IMR-90 (cell line): Measurements from ENCODE around the gene CBX5. TPM values are rescaled to one million over a fixed set of nuclear protein-coding genes. Genes with fewer than 3 reads are reported as not detected.

Source experiments
- ATAC-seq: fragments of 200-7000 bp; cut with Tn5 transposase; 2 replicates; pipeline ENCODE4 v1.9.1; 2020; ENCODE audit warnings: low read depth, mild to moderate bottlenecking, moderate library complexity
- BruUV-seq: library from RNA; stranded (reverse); fragments of 400-500 nt; replicated peaks from 2 replicates; lab custom pipeline; 2021; lab: Mats Ljungman, UMichigan
- CTCF ChIA-PET: fragments of 300-600 bp; formaldehyde crosslinking; extraction: SDS; loops from one replicate; lab custom pipeline; 2021; ENCODE audit warnings: antibody characterized with exemption; lab: Yijun Ruan, JAX
- POLR2A ChIA-PET: fragments of 300-600 bp; sonication (Branson Sonifier 250); formaldehyde crosslinking; loops from one replicate; lab custom pipeline; 2022; ENCODE audit warnings: antibody characterized with exemption; ENCODE audit not compliant: unreplicated experiment; lab: Charles Lee
- DNase-seq: peaks from one replicate; pipeline ENCODE4 v3.0.0; 2013
- H2AFZ ChIP-seq: replicated peaks from 2 replicates; pipeline ENCODE3; 2013; ENCODE audit warnings: low read length, mild to moderate bottlenecking; ENCODE audit not compliant: poor library complexity
- H2AK5ac ChIP-seq: 2 replicates; pipeline ENCODE4 v1.6.1; 2013; ENCODE audit warnings: low read depth, low read length, inconsistent platforms
- H2AK9ac ChIP-seq: replicated peaks from 2 replicates; pipeline ENCODE3; 2013; ENCODE audit warnings: mild to moderate bottlenecking, low read depth, low read length, moderate library complexity; ENCODE audit not compliant: poor library complexity
- H2BK120ac ChIP-seq: 2 replicates; pipeline ENCODE4 v1.6.1; 2013; ENCODE audit warnings: low read depth, low read length, inconsistent platforms
- H2BK15ac ChIP-seq: 3 replicates; pipeline ENCODE4 v1.6.1; 2013; ENCODE audit warnings: low read depth, low read length, inconsistent platforms
- H2BK20ac ChIP-seq: 2 replicates; pipeline ENCODE4 v1.6.1; 2013; ENCODE audit warnings: low read depth, mild to moderate bottlenecking, inconsistent platforms, low read length, moderate library complexity
- H2BK5ac ChIP-seq: 2 replicates; pipeline ENCODE4 v1.6.1; 2013; ENCODE audit warnings: mild to moderate bottlenecking, low read depth, low read length, inconsistent platforms; ENCODE audit not compliant: poor library complexity, severe bottlenecking
- H3K14ac ChIP-seq: replicated peaks from 2 replicates; pipeline ENCODE4 v1.6.1; 2013; ENCODE audit warnings: low read depth, low read length, inconsistent platforms
- H3K18ac ChIP-seq: 2 replicates; pipeline ENCODE4 v1.6.1; 2013; ENCODE audit warnings: low read depth, low read length, control low read depth
- H3K23ac ChIP-seq: 2 replicates; pipeline ENCODE4 v1.6.1; 2013; ENCODE audit warnings: low read depth, low read length, inconsistent platforms
- H3K27ac ChIP-seq: 2 replicates; pipeline ENCODE4 v1.5.1; 2013; ENCODE audit warnings: mild to moderate bottlenecking, control low read depth, low read length; ENCODE audit not compliant: insufficient read depth
- H3K27me3 ChIP-seq: 2 replicates; pipeline ENCODE4 v1.6.1; 2013; ENCODE audit warnings: low read length; ENCODE audit not compliant: control insufficient read depth, insufficient read depth
- H3K36me3 ChIP-seq: 2 replicates; pipeline ENCODE4 v1.6.1; 2013; ENCODE audit warnings: low read length, mixed read lengths; ENCODE audit not compliant: control insufficient read depth, insufficient read depth
- H3K4ac ChIP-seq: 2 replicates; pipeline ENCODE4 v1.6.1; 2013; ENCODE audit warnings: low read depth, low read length, inconsistent platforms
- H3K4me1 ChIP-seq: 2 replicates; pipeline ENCODE4 v1.6.1; 2013; ENCODE audit warnings: low read length, mixed read lengths; ENCODE audit not compliant: control insufficient read depth, insufficient read depth
- H3K4me2 ChIP-seq: 2 replicates; pipeline ENCODE4 v1.6.1; 2013; ENCODE audit warnings: low read depth, mild to moderate bottlenecking, control low read depth, low read length, moderate library complexity
- H3K4me3 ChIP-seq: 2 replicates; pipeline ENCODE4 v1.5.1; 2013; ENCODE audit warnings: low read depth, mild to moderate bottlenecking, control low read depth, low read length, moderate library complexity; ENCODE audit not compliant: insufficient read depth
- H3K56ac ChIP-seq: 2 replicates; pipeline ENCODE4 v1.6.1; 2013; ENCODE audit warnings: low read length, inconsistent platforms; ENCODE audit not compliant: insufficient read depth; ENCODE audit errors: extremely low read depth
- H3K79me1 ChIP-seq, 2 experiments: 2 replicates each; pipeline ENCODE4 v1.6.1; 2013; ENCODE audit warnings: low read length in 2 of 2, inconsistent platforms in 1 of 2, low read depth in 1 of 2
- H3K9ac ChIP-seq: 2 replicates; pipeline ENCODE4 v1.6.1; 2013; ENCODE audit warnings: low read depth, low read length, control low read depth
- H3K9me1 ChIP-seq: 2 replicates; pipeline ENCODE4 v1.6.1; 2013; ENCODE audit warnings: low read length, inconsistent platforms; ENCODE audit not compliant: insufficient read depth
- H3K9me3 ChIP-seq: 2 replicates; pipeline ENCODE4 v1.6.1; 2013; ENCODE audit warnings: low read length; ENCODE audit not compliant: control insufficient read depth, insufficient read depth
- H4K20me1 ChIP-seq: 2 replicates; pipeline ENCODE4 v1.6.1; 2013; ENCODE audit warnings: low read length, inconsistent platforms; ENCODE audit not compliant: insufficient read depth
- H4K5ac ChIP-seq: 2 replicates; pipeline ENCODE4 v1.6.1; 2013; ENCODE audit warnings: mild to moderate bottlenecking, low read depth, low read length, control low read depth
- H4K8ac ChIP-seq, 2 experiments: 2 replicates each; pipeline ENCODE4 v1.6.1; 2013; ENCODE audit warnings: low read depth in 2 of 2, low read length in 2 of 2, control low read depth in 1 of 2, inconsistent platforms in 1 of 2
- H4K91ac ChIP-seq: 2 replicates; pipeline ENCODE4 v1.6.1; 2013; ENCODE audit warnings: low read depth, low read length, inconsistent platforms; ENCODE audit not compliant: insufficient read depth
- BHLHE40 ChIP-seq: fragments of 150-350 bp; IDR thresholded peaks from 2 replicates; pipeline ENCODE4 v1.6.1; 2016; ENCODE audit warnings: mild to moderate bottlenecking, low read depth, low read length
- CEBPB ChIP-seq: IDR thresholded peaks from 2 replicates; pipeline ENCODE4 v1.6.1; 2012; ENCODE audit warnings: low read depth, low read length, improper control_type of control experiment
- CHD1 ChIP-seq: IDR thresholded peaks from 2 replicates; pipeline ENCODE4 v1.6.1; 2012; ENCODE audit warnings: low read depth, low read length, improper control_type of control experiment
- CTCF ChIP-seq: conservative IDR thresholded peaks from 2 replicates; pipeline ENCODE4 v1.5.1; 2012; ENCODE audit warnings: mild to moderate bottlenecking, low read depth, low read length, improper control_type of control experiment
- ELK1 ChIP-seq: fragments of 150-350 bp; IDR thresholded peaks from 2 replicates; pipeline ENCODE4 v1.6.1; 2016; ENCODE audit warnings: low read depth, mild to moderate bottlenecking, low read length, moderate library complexity, borderline replicate concordance
- FOS ChIP-seq: fragments of 150-350 bp; IDR thresholded peaks from 2 replicates; pipeline ENCODE4 v1.6.1; 2016; ENCODE audit warnings: low read depth, low read length
- MAFK ChIP-seq: IDR thresholded peaks from 2 replicates; pipeline ENCODE4 v1.6.1; 2012; ENCODE audit warnings: low read depth, low read length, improper control_type of control experiment
- MAZ ChIP-seq: IDR thresholded peaks from 2 replicates; pipeline ENCODE4 v1.6.1; 2012; ENCODE audit warnings: low read depth, mild to moderate bottlenecking, low read length, improper control_type of control experiment, moderate library complexity, borderline replicate concordance
- MXI1 ChIP-seq: IDR thresholded peaks from 2 replicates; pipeline ENCODE4 v1.6.1; 2012; ENCODE audit warnings: low read depth, mild to moderate bottlenecking, low read length, moderate library complexity, borderline replicate concordance
- NFE2L2 ChIP-seq: fragments of 150-350 bp; IDR thresholded peaks from 2 replicates; pipeline ENCODE4 v1.6.1; 2016; ENCODE audit warnings: low read depth, mild to moderate bottlenecking, low read length
- POLR2A ChIP-seq: IDR thresholded peaks from 2 replicates; pipeline ENCODE4 v1.6.1; 2012; ENCODE audit warnings: mild to moderate bottlenecking, low read depth, low read length
- RAD21 ChIP-seq: IDR thresholded peaks from 2 replicates; pipeline ENCODE4 v1.6.1; 2012; ENCODE audit warnings: low read length, improper control_type of control experiment
- RCOR1 ChIP-seq: IDR thresholded peaks from 2 replicates; pipeline ENCODE4 v1.6.1; 2012; ENCODE audit warnings: mild to moderate bottlenecking, low read length, improper control_type of control experiment; ENCODE audit not compliant: insufficient replicate concordance
- RFX5 ChIP-seq: IDR thresholded peaks from 2 replicates; pipeline ENCODE4 v1.8.0; 2012; ENCODE audit warnings: low read depth, mild to moderate bottlenecking, low read length, moderate library complexity
- SMC3 ChIP-seq: fragments of 150-350 bp; IDR thresholded peaks from 2 replicates; pipeline ENCODE4 v1.6.1; 2016; ENCODE audit warnings: low read depth, mild to moderate bottlenecking, antibody characterized with exemption, low read length, moderate library complexity
- USF2 ChIP-seq: fragments of 150-350 bp; IDR thresholded peaks from 2 replicates; pipeline ENCODE4 v1.6.1; 2017; ENCODE audit warnings: mild to moderate bottlenecking, antibody characterized with exemption, low read length, low read depth
- WGBS, 2 experiments: methylation state at CpG; one replicate each; pipeline versions ENCODE4 v1.1.5 to v1.1.7; 2013; ENCODE audit warnings: missing lambda C conversion rate in 2 of 2; ENCODE audit not compliant: insufficient read length in 1 of 2; ENCODE audit errors: extremely low coverage in 2 of 2; 5-methylcytosine and 5-hydroxymethylcytosine counted together
- dilution Hi-C: fragments of 300-500 bp; cut with HindIII; formaldehyde crosslinking; loops from one replicate; pipeline ENCODE4 v1.14.3; 2018; ENCODE audit warnings: low sequenced_read_pairs; ENCODE audit not compliant: unreplicated experiment
- in situ Hi-C: fragments of 300-500 bp; cut with MboI; formaldehyde crosslinking; loops from 3 replicates; pipeline ENCODE4 v1.14.3; 2019; ENCODE audit warnings: low sequenced_read_pairs, inconsistent platforms, mixed read lengths
- intact Hi-C: fragments of 100-400 bp; cut with micrococcal nuclease; formaldehyde crosslinking; loops from 2 replicates; pipeline ENCODE4 v1.10.0; 2022
- polyA plus RNA-seq, 3 experiments: library from polyadenylated mRNA; depleted of rRNA; stranded (reverse); fragments of >200 nt; gene quantifications; 2 replicates each; pipeline ENCODE4 v1.2.3, GENCODE V29; 2012; ENCODE audit warnings: low replicate concordance in 1 of 3
- total RNA-seq: library from RNA; depleted of rRNA; stranded (reverse); fragments of >200 nt; gene quantifications from 2 replicates; pipeline ENCODE4 v1.2.3, GENCODE V29; 2012

Gene CBX5
- total and polyA plus RNA-seq, 2 of the 4 experiments (the other 2 are of a cell fraction) = 18.0 to 40.9 TPM

GRCh38 chr12:54200412-54200811, 79.5 kb downstream of the CBX5 start:
- in situ Hi-C loops = loop anchor here (10.0 kb wide), 1 partner anchor 426 kb away; no protein-coding TSS in a partner anchor
- H3K9me1 ChIP-seq = no peaks in the 10 kb centered on the region; the same call in 1 of the 2 replicates
- H3K9me3 ChIP-seq = no peaks in the 10 kb centered on the region
- no peak overlapping the region for H3K14ac ChIP-seq
- no peak overlapping the region for H3K18ac ChIP-seq
- no peak overlapping the region for H3K4me3 ChIP-seq
- H2BK20ac ChIP-seq = no peak overlapping the region
- H3K56ac ChIP-seq = no peak overlapping the region
- no peak overlapping the region for H4K5ac ChIP-seq
- H2BK120ac ChIP-seq = no peak overlapping the region
- no peaks in the 10 kb centered on the region for H3K79me1 ChIP-seq
- dilution Hi-C loops = no loop called here
- H4K8ac ChIP-seq = no peak overlapping the region
- intact Hi-C loops = loop anchor here (10.0 kb wide), 1 partner anchor 496 kb away; no protein-coding TSS in a partner anchor
- no peak overlapping the region for H2BK5ac ChIP-seq
- no peak overlapping the region for H4K91ac ChIP-seq
- no TSS peak for BruUV-seq
- no CpG with 5 or more reads among the region's 5 CpGs for WGBS, 2 experiments
- no peak overlapping the region for H2AK9ac ChIP-seq
- no peak overlapping the region for H3K27ac ChIP-seq
- ATAC-seq = no peak
- POLR2A ChIA-PET = no interaction called here
- peaks cover 2% of the 10 kb centered on the region for H3K4me1 ChIP-seq
- no peak overlapping the region for H3K4ac ChIP-seq
- CTCF ChIA-PET = interaction anchor here (1.4 to 2.0 kb wide), 3 partner anchors 9 to 195 kb away, joined by 12 to 24 read pairs (median 14); no protein-coding TSS in a partner anchor
- peaks cover 27% of the 10 kb centered on the region for H3K27me3 ChIP-seq
- no peaks in the 10 kb centered on the region for H3K36me3 ChIP-seq
- no peaks in the 10 kb centered on the region for H4K20me1 ChIP-seq
- H2BK15ac ChIP-seq = no peak overlapping the region
- no peak overlapping the region for H3K9ac ChIP-seq
- H3K4me2 ChIP-seq = no peak overlapping the region
- TF ChIP-seq CHD1 = no peak
- TF ChIP-seq BHLHE40 = no peak
- no peak for TF ChIP-seq MAFK
- no peak for TF ChIP-seq FOS
- TF ChIP-seq CEBPB = no peak
- TF ChIP-seq ELK1 = no peak
- TF ChIP-seq POLR2A = no peak
- TF ChIP-seq NFE2L2 = no peak
- no peak for TF ChIP-seq RCOR1
- no peak for TF ChIP-seq CTCF
- no peak for TF ChIP-seq RFX5
- no peak for TF ChIP-seq SMC3
- TF ChIP-seq MAZ = no peak
- TF ChIP-seq RAD21 = no peak
- TF ChIP-seq USF2 = no peak
- TF ChIP-seq MXI1 = no peak
- DNase-seq = no peak
- no peak overlapping the region for H2AK5ac ChIP-seq
- no peak overlapping the region for H3K23ac ChIP-seq
- no peak overlapping the region for H2AFZ ChIP-seq
